Breast epithelium (tissue), 3 donors: ENCODE measurements around the gene PPP1R2.
A peak's percentile ranks its signal among the peaks of the same experiment; 100 is the strongest.

ENCODE experiments used
- CTCF ChIP-seq, 3 donors: fragments of 450-650 bp; IDR thresholded peaks; one replicate each; pipeline ENCODE4 v1.5.1; 2016 to 2017; ENCODE audit warnings: antibody characterized with exemption in 3 of 3, mild to moderate bottlenecking in 3 of 3, moderate library complexity in 3 of 3
- POLR2A ChIP-seq: fragments of 450-650 bp; IDR thresholded peaks from one replicate; pipeline ENCODE4 v1.6.1; 2016; ENCODE audit warnings: antibody characterized with exemption, mild to moderate bottlenecking, moderate library complexity
- POLR2AphosphoS5 ChIP-seq, 3 donors: sonication (generic); formaldehyde crosslinking; IDR thresholded peaks; one replicate each; pipeline ENCODE4 v1.6.1; 2017; ENCODE audit warnings: antibody characterized with exemption in 3 of 3

- no peak for TF ChIP-seq CTCF (IDR thresholded peaks at IDR 0.05)
- peak in 2 of 3 donors; percentile 20 to 21 for TF ChIP-seq POLR2AphosphoS5 (IDR thresholded peaks at IDR 0.05)
- TF ChIP-seq POLR2A = no peak
Observed at GRCh38 chr3:195546130-195546560, 3.0 kb upstream of the PPP1R2 start.
